Measurements from ENCODE around the gene JAKMIP1. TPM values are rescaled to one million over a fixed set of nuclear protein-coding genes. Genes with fewer than 3 reads are reported as not detected.
A peak's percentile ranks its signal among the peaks of the same experiment; 100 is the strongest.

The JAKMIP1 gene
- total and polyA plus RNA-seq, 4 donors, result 0.08 to 0.50 (median 0.22) TPM

GRCh38 chr4:6049985-6050384 lies 150.4 kb downstream of the JAKMIP1 start:
- H3K4me3 ChIP-seq (ENCODE audit: low read length in 2 of 2), result no peak overlapping the region
- H3K9me3 ChIP-seq (ENCODE audit: control insufficient read depth, low read length), result no peaks in the 10 kb centered on the region
- intact Hi-C loops (cut with DNase I), result no loop called here
- ATAC-seq (ENCODE audit: low FRiP score), result no peak
- no peak for DNase-seq
- 61 to 63% methylated on average over 8 of the region's 8 CpGs for WGBS, 2 donors
- H3K27me3 ChIP-seq (ENCODE audit: control insufficient read depth in 1 of 2, insufficient read depth in 2 of 2, low read length in 1 of 2), result no peaks in the 10 kb centered on the region
- no peak overlapping the region for H3K27ac ChIP-seq (ENCODE audit: low read depth in 1 of 2, low read length in 2 of 2)
- H3K4me1 ChIP-seq (ENCODE audit: control insufficient read depth in 1 of 2, insufficient read depth in 2 of 2, low read length in 2 of 2), result no peaks in the 10 kb centered on the region
- H3K36me3 ChIP-seq (ENCODE audit: control insufficient read depth in 1 of 2, insufficient read depth in 2 of 2, low read length in 1 of 2), result no peaks in the 10 kb centered on the region

- ATAC-seq (ENCODE audit: low FRiP score), result no peak
- no peaks in the 10 kb centered on the region for H3K27me3 ChIP-seq (ENCODE audit: control insufficient read depth in 1 of 2, insufficient read depth in 2 of 2, low read length in 1 of 2)
- H3K9me3 ChIP-seq (ENCODE audit: control insufficient read depth, low read length), result no peaks in the 10 kb centered on the region
- no peaks in the 10 kb centered on the region for H3K4me1 ChIP-seq (ENCODE audit: control insufficient read depth in 1 of 2, insufficient read depth in 2 of 2, low read length in 2 of 2)
- DNase-seq, result no peak
- intact Hi-C loops (cut with DNase I), result no loop called here
- H3K36me3 ChIP-seq (ENCODE audit: control insufficient read depth in 1 of 2, insufficient read depth in 2 of 2, low read length in 1 of 2), result no peaks in the 10 kb centered on the region
- WGBS, 2 donors, result 87 to 90% methylated on average over 12 of the region's 12 CpGs
- H3K27ac ChIP-seq (ENCODE audit: low read depth in 1 of 2, low read length in 2 of 2), result no peak overlapping the region
- no peak overlapping the region for H3K4me3 ChIP-seq (ENCODE audit: low read length in 2 of 2)
These were observed 151.1 kb downstream of the JAKMIP1 start for GRCh38 chr4:6049278-6049677.

GRCh38 chr4:6048537-6048936 lies 151.8 kb downstream of the JAKMIP1 start:
- 74 to 77% methylated on average over 12 of the region's 12 CpGs for WGBS, 2 donors
- no peak for ATAC-seq (ENCODE audit: low FRiP score)

GRCh38 chr4:6047130-6047673 lies 153.1 kb downstream of the JAKMIP1 start:
- Histone ChIP-seq H3K36me3 (ENCODE audit: control insufficient read depth in 1 of 2, insufficient read depth in 2 of 2, low read length in 1 of 2) (no peaks in the 10 kb centered on the region), H3K27me3 (ENCODE audit: control insufficient read depth in 1 of 2, insufficient read depth in 2 of 2, low read length in 1 of 2) (no peaks in the 10 kb centered on the region), H3K9me3 (ENCODE audit: control insufficient read depth, low read length) (no peaks in the 10 kb centered on the region), H3K4me1 (ENCODE audit: control insufficient read depth in 1 of 2, insufficient read depth in 2 of 2, low read length in 2 of 2) (no peaks in the 10 kb centered on the region), H3K27ac (ENCODE audit: low read depth in 1 of 2, low read length in 2 of 2) (no peak overlapping the region), H3K4me3 (ENCODE audit: low read length in 2 of 2) (no peak overlapping the region)
- ATAC-seq (ENCODE audit: low FRiP score) (no peak), DNase-seq (peak in 1 of 2 donors; percentile 54)
- intact Hi-C loops (cut with DNase I), result no loop called here
- 81 to 82% methylated on average over 15 of the region's 15 CpGs for WGBS, 2 donors

More at GRCh38 chr4:6048537-6048936, 151.8 kb downstream of the JAKMIP1 start:
- Histone ChIP-seq H3K4me3 (ENCODE audit: low read length in 2 of 2) (no peak overlapping the region), H3K9me3 (ENCODE audit: control insufficient read depth, low read length) (no peaks in the 10 kb centered on the region), H3K27me3 (ENCODE audit: control insufficient read depth in 1 of 2, insufficient read depth in 2 of 2, low read length in 1 of 2) (no peaks in the 10 kb centered on the region), H3K4me1 (ENCODE audit: control insufficient read depth in 1 of 2, insufficient read depth in 2 of 2, low read length in 2 of 2) (no peaks in the 10 kb centered on the region), H3K36me3 (ENCODE audit: control insufficient read depth in 1 of 2, insufficient read depth in 2 of 2, low read length in 1 of 2) (no peaks in the 10 kb centered on the region), H3K27ac (ENCODE audit: low read depth in 1 of 2, low read length in 2 of 2) (no peak overlapping the region)
- intact Hi-C loops (cut with DNase I), result no loop called here
- peak in 1 of 2 donors; percentile 8 for DNase-seq

- WGBS, 2 donors, result 83 to 85% methylated on average over 14 of the region's 14 CpGs
- no peaks in the 10 kb centered on the region for H3K9me3 ChIP-seq (ENCODE audit: control insufficient read depth, low read length)
- H3K27ac ChIP-seq (ENCODE audit: low read depth in 1 of 2, low read length in 2 of 2), result no peak overlapping the region
- H3K4me3 ChIP-seq (ENCODE audit: low read length in 2 of 2), result no peak overlapping the region
- no peaks in the 10 kb centered on the region for H3K36me3 ChIP-seq (ENCODE audit: control insufficient read depth in 1 of 2, insufficient read depth in 2 of 2, low read length in 1 of 2)
- DNase-seq (peak in 1 of 2 donors; percentile 57), ATAC-seq (ENCODE audit: low FRiP score) (no peak)
- H3K27me3 ChIP-seq (ENCODE audit: control insufficient read depth in 1 of 2, insufficient read depth in 2 of 2, low read length in 1 of 2), result no peaks in the 10 kb centered on the region
- no peaks in the 10 kb centered on the region for H3K4me1 ChIP-seq (ENCODE audit: control insufficient read depth in 1 of 2, insufficient read depth in 2 of 2, low read length in 2 of 2)
- intact Hi-C loops (cut with DNase I), result no loop called here
These were observed 153.7 kb downstream of the JAKMIP1 start for GRCh38 chr4:6046526-6047129.

GRCh38 chr4:6044805-6045204 lies 155.5 kb downstream of the JAKMIP1 start:
- no peaks in the 10 kb centered on the region for H3K4me1 ChIP-seq (ENCODE audit: control insufficient read depth in 1 of 2, insufficient read depth in 2 of 2, low read length in 2 of 2)

GRCh38 chr4:6044276-6044675 lies 156.1 kb downstream of the JAKMIP1 start:
- Histone ChIP-seq H3K27ac (ENCODE audit: low read depth in 1 of 2, low read length in 2 of 2) (no peak overlapping the region), H3K4me3 (ENCODE audit: low read length in 2 of 2) (no peak overlapping the region), H3K27me3 (ENCODE audit: control insufficient read depth in 1 of 2, insufficient read depth in 2 of 2, low read length in 1 of 2) (no peaks in the 10 kb centered on the region), H3K9me3 (ENCODE audit: control insufficient read depth, low read length) (no peaks in the 10 kb centered on the region), H3K36me3 (ENCODE audit: control insufficient read depth in 1 of 2, insufficient read depth in 2 of 2, low read length in 1 of 2) (no peaks in the 10 kb centered on the region), H3K4me1 (ENCODE audit: control insufficient read depth in 1 of 2, insufficient read depth in 2 of 2, low read length in 2 of 2) (no peaks in the 10 kb centered on the region)
- intact Hi-C loops (cut with DNase I), result no loop called here
- ATAC-seq (ENCODE audit: low FRiP score) (no peak), DNase-seq (peak; percentile 22 to 26)
- WGBS, 2 donors, result 45 to 49% methylated on average over 9 of the region's 9 CpGs

More at GRCh38 chr4:6044805-6045204, 155.5 kb downstream of the JAKMIP1 start:
- Histone ChIP-seq H3K36me3 (ENCODE audit: control insufficient read depth in 1 of 2, insufficient read depth in 2 of 2, low read length in 1 of 2) (no peaks in the 10 kb centered on the region), H3K27ac (ENCODE audit: low read depth in 1 of 2, low read length in 2 of 2) (no peak overlapping the region), H3K9me3 (ENCODE audit: control insufficient read depth, low read length) (no peaks in the 10 kb centered on the region), H3K4me3 (ENCODE audit: low read length in 2 of 2) (no peak overlapping the region), H3K27me3 (ENCODE audit: control insufficient read depth in 1 of 2, insufficient read depth in 2 of 2, low read length in 1 of 2) (no peaks in the 10 kb centered on the region)
- 22 to 32% methylated on average over 9 of the region's 9 CpGs for WGBS, 2 donors
- DNase-seq (peak in 1 of 2 donors; percentile 15), ATAC-seq (ENCODE audit: low FRiP score) (no peak)
- intact Hi-C loops (cut with DNase I), result no loop called here

GRCh38 chr4:6043843-6044242 lies 156.5 kb downstream of the JAKMIP1 start:
- DNase-seq (peak; percentile 20 to 26), ATAC-seq (ENCODE audit: low FRiP score) (no peak)
- Histone ChIP-seq H3K36me3 (ENCODE audit: control insufficient read depth in 1 of 2, insufficient read depth in 2 of 2, low read length in 1 of 2) (no peaks in the 10 kb centered on the region), H3K9me3 (ENCODE audit: control insufficient read depth, low read length) (no peaks in the 10 kb centered on the region), H3K4me1 (ENCODE audit: control insufficient read depth in 1 of 2, insufficient read depth in 2 of 2, low read length in 2 of 2) (no peaks in the 10 kb centered on the region), H3K27me3 (ENCODE audit: control insufficient read depth in 1 of 2, insufficient read depth in 2 of 2, low read length in 1 of 2) (no peaks in the 10 kb centered on the region), H3K4me3 (ENCODE audit: low read length in 2 of 2) (no peak overlapping the region), H3K27ac (ENCODE audit: low read depth in 1 of 2, low read length in 2 of 2) (no peak overlapping the region)
- intact Hi-C loops (cut with DNase I), result no loop called here
- WGBS, 2 donors, result 78 to 89% methylated on average over 7 of the region's 7 CpGs

GRCh38 chr4:6043188-6043587 lies 157.2 kb downstream of the JAKMIP1 start:
- Histone ChIP-seq H3K36me3 (ENCODE audit: control insufficient read depth in 1 of 2, insufficient read depth in 2 of 2, low read length in 1 of 2) (no peaks in the 10 kb centered on the region), H3K27me3 (ENCODE audit: control insufficient read depth in 1 of 2, insufficient read depth in 2 of 2, low read length in 1 of 2) (no peaks in the 10 kb centered on the region), H3K9me3 (ENCODE audit: control insufficient read depth, low read length) (no peaks in the 10 kb centered on the region), H3K4me3 (ENCODE audit: low read length in 2 of 2) (no peak overlapping the region), H3K27ac (ENCODE audit: low read depth in 1 of 2, low read length in 2 of 2) (no peak overlapping the region), H3K4me1 (ENCODE audit: control insufficient read depth in 1 of 2, insufficient read depth in 2 of 2, low read length in 2 of 2) (no peaks in the 10 kb centered on the region)
- 74 to 80% methylated on average over 13 of the region's 13 CpGs for whole genome bisulfite sequencing, 2 donors
- intact Hi-C loops (cut with DNase I), result no loop called here
- DNase-seq (peak; percentile 34 to 63), ATAC-seq (ENCODE audit: low FRiP score) (no peak)

All from aorta (tissue), 5 donors.